ENCODE data around the gene FARP1. TPM values are rescaled to one million over a fixed set of nuclear protein-coding genes. Genes with fewer than 3 reads are reported as not detected.

Gene FARP1
- total RNA-seq, 1 donor from 2014 or later, result 289 TPM

GRCh38 chr13:98485561-98485960 is 342.7 kb downstream of the FARP1 start:
- Mint-ChIP-seq H3K36me3 (no peaks in the 10 kb centered on the region), H3K4me1 (peaks cover 63% of the 10 kb centered on the region), H3K27me3 (ENCODE audit: low read depth) (no peaks in the 10 kb centered on the region), H3K27ac (peak overlapping the region; percentile 82), H3K9me3 (no peaks in the 10 kb centered on the region), H3K4me3 (no peak overlapping the region)
- TF ChIP-seq CTCF (IDR thresholded peaks at IDR 0.05; ENCODE audit: unreplicated experiment), result no peak
- DNase-seq (ENCODE audit: low spot score in 2 of 2, unreplicated experiment in 2 of 2), result no peak

DNA sequence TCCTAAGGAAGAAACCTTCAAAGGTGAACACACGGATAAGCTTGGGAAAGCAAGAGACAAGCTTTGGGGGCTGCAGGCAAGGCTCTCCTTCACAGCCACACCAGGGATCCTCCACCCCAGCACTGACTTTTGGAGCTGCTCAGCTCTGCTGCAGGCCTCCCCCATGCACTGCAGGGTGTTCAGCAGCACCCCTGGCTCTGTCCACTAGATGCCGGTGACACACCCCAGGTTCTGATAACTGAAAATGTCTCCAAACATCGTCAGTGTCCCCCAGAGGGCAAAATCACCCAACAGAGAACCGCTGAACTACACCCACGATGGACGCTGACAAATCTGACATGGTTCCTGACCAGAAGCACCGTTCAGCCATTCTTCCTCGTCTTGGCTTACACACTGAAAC is 343.5 kb downstream of the FARP1 start:
- peaks cover 63% of the 10 kb centered on the region for H3K4me1 Mint-ChIP-seq
- no peak for DNase-seq (ENCODE audit: low spot score in 2 of 2, unreplicated experiment in 2 of 2)
- no peak overlapping the region for H3K4me3 Mint-ChIP-seq
- H3K27ac Mint-ChIP-seq, result no peak overlapping the region
- no peaks in the 10 kb centered on the region for H3K27me3 Mint-ChIP-seq (ENCODE audit: low read depth)
- no peaks in the 10 kb centered on the region for H3K36me3 Mint-ChIP-seq
- H3K9me3 Mint-ChIP-seq, result no peaks in the 10 kb centered on the region
- no peak for TF ChIP-seq CTCF (IDR thresholded peaks at IDR 0.05; ENCODE audit: unreplicated experiment)

DNA sequence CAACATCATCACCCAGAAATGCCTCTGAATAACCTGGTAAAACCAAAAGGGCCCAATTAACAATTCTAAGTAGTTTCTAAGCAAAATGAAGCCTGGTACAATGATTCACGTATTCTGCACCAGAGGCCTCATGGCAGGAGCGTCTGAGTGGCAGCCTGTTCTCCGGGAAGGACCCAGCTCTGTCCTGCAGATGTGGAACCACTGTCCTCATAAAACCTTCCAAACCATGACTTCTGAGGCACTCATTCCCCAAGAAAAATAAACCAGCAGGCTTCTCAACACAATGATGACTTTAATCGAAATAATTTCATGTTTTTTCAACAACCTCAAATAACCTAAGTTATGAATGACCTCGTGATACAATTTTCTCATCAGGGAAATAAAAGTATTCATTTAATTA is 344.1 kb downstream of the FARP1 start:
- no peak overlapping the region for H3K27ac Mint-ChIP-seq
- TF ChIP-seq CTCF (IDR thresholded peaks at IDR 0.05; ENCODE audit: unreplicated experiment), result no peak

GRCh38 chr13:98487522-98487921 is 344.6 kb downstream of the FARP1 start:
- peaks cover 66% of the 10 kb centered on the region for H3K4me1 Mint-ChIP-seq
- no peaks in the 10 kb centered on the region for H3K9me3 Mint-ChIP-seq
- no peak for DNase-seq (ENCODE audit: low spot score in 2 of 2, unreplicated experiment in 2 of 2)
- no peak for TF ChIP-seq CTCF (IDR thresholded peaks at IDR 0.05; ENCODE audit: unreplicated experiment)
- H3K27me3 Mint-ChIP-seq (ENCODE audit: low read depth), result no peaks in the 10 kb centered on the region
- H3K27ac Mint-ChIP-seq, result peak overlapping the region; percentile 14
- no peaks in the 10 kb centered on the region for H3K36me3 Mint-ChIP-seq
- H3K4me3 Mint-ChIP-seq, result no peak overlapping the region

More for the DNA sequence above, 344.1 kb downstream of the FARP1 start:
- DNase-seq (ENCODE audit: low spot score in 2 of 2, unreplicated experiment in 2 of 2), result no peak
- Mint-ChIP-seq H3K4me1 (peaks cover 62% of the 10 kb centered on the region), H3K9me3 (no peaks in the 10 kb centered on the region), H3K27me3 (ENCODE audit: low read depth) (no peaks in the 10 kb centered on the region), H3K36me3 (no peaks in the 10 kb centered on the region), H3K4me3 (no peak overlapping the region)

DNA sequence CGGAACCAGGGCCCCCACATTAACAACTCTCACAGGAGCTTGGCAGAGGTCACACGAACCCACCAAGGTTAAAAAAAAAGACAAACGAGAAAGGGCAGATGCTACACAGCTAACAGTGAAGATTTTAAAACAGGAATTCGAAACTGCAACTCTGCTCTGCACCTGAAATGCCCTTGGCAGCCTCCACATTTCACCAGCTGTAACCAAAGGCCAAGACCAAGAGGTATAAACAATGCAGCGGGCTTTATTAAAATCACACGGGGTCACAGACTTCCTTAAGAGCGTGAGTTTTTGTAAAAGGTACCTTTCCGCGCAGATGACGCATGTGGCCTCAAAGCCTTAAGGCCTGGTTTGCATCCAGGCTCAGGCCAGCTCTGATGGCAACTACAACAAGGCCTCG is 345.8 kb downstream of the FARP1 start:
- Mint-ChIP-seq H3K9me3 (no peaks in the 10 kb centered on the region), H3K27ac (no peak overlapping the region), H3K27me3 (ENCODE audit: low read depth) (no peaks in the 10 kb centered on the region), H3K36me3 (no peaks in the 10 kb centered on the region), H3K4me1 (peaks cover 65% of the 10 kb centered on the region), H3K4me3 (no peak overlapping the region)
- no peak for DNase-seq (ENCODE audit: low spot score in 2 of 2, unreplicated experiment in 2 of 2)
- no peak for TF ChIP-seq CTCF (IDR thresholded peaks at IDR 0.05; ENCODE audit: unreplicated experiment)

All from mesothelial cell of epicardium (in vitro differentiated cells).